Vagina (tissue), 2 donors: ENCODE data around the gene CGNL1. TPM values are rescaled to one million over a fixed set of nuclear protein-coding genes. Genes with fewer than 3 reads are reported as not detected.

Experiments used
- DNase-seq, 2 donors: peaks; one replicate each; pipeline ENCODE4 v3.0.0-alpha.2; 2017; ENCODE audit errors: extremely low spot score in 2 of 2
- H3K27ac ChIP-seq: fragments of 200-600 bp; sonication (generic); one replicate; pipeline ENCODE4 v1.5.1; 2019
- H3K27me3 ChIP-seq: fragments of 200-600 bp; sonication (generic); one replicate; pipeline ENCODE4 v1.5.1; 2019
- H3K36me3 ChIP-seq, 2 donors: fragments of 200-600 bp; sonication (generic); one replicate each; pipeline ENCODE4 v1.5.1; 2017 to 2019
- H3K4me1 ChIP-seq: fragments of 200-600 bp; sonication (generic); one replicate; pipeline ENCODE4 v1.5.1; 2019
- H3K4me3 ChIP-seq, 2 donors: fragments of 200-600 bp; sonication (generic); 1 replicate in 1 of 2; 2 replicates in 1 of 2; pipeline ENCODE4 v1.5.1; 2016 to 2019
- H3K9me3 ChIP-seq: fragments of 200-600 bp; sonication (generic); one replicate; pipeline ENCODE4 v1.5.1; 2019
- POLR2A ChIP-seq, 2 donors: fragments of 450-650 bp; IDR thresholded peaks; one replicate each; pipeline ENCODE4 v1.6.1; 2017; ENCODE audit warnings: antibody characterized with exemption in 2 of 2, mild to moderate bottlenecking in 2 of 2, moderate library complexity in 2 of 2
- POLR2AphosphoS5 ChIP-seq, 2 donors: sonication (generic); formaldehyde crosslinking; IDR thresholded peaks; one replicate each; pipeline ENCODE4 v1.9.0; 2017; ENCODE audit warnings: antibody characterized with exemption in 2 of 2, mild to moderate bottlenecking in 2 of 2, low read depth in 1 of 2; ENCODE audit not compliant: insufficient read depth in 1 of 2
- intact Hi-C: fragments of 100-400 bp; cut with DNase I; formaldehyde crosslinking; loops from one replicate; pipeline ENCODE4 v1.15.1; 2023
- total RNA-seq: library from RNA; depleted of rRNA; stranded (reverse); fragments of >200 nt; gene quantifications from one replicate; pipeline ENCODE4 v1.2.3, GENCODE V29; 2016
- TF ChIP-seq, protein P1 (sequence below), 3 experiments: fragments of 450-650 bp in 2 of 3; fragments of 200-600 bp in 1 of 3; sonication (generic) in 1 of 3; IDR thresholded peaks; one replicate each; pipeline ENCODE4 v1.5.1; 2017 to 2019; ENCODE audit warnings: antibody characterized with exemption in 3 of 3, mild to moderate bottlenecking in 2 of 3, moderate library complexity in 2 of 3

CGNL1 gene
- total RNA-seq, 1 donor from 2014 or later, result 38.3 TPM

DNA sequence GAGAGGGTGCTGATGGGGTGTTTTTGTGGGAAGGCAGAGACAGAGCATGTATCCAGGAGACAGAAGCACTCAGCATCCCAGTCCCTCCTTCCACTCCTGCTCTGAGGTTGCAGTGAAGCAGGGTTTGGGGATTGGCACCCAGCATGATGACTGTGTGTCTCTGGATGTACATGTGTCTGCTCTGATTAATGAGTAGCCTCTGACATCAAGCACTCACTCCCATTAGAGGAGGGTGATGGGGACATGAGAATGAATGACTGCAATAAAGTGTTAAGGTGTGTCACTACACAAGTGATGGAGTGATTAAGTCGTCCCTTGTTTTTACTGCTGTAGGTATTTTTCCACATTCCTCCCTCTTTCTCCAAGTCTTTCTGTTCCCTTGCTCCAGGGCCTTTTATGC lies 205.8 kb downstream of the CGNL1 start:
- no peak overlapping the region for H3K4me3 ChIP-seq
- intact Hi-C loops, result no loop called here
- no peak for DNase-seq
- no peaks in the 10 kb centered on the region for H3K9me3 ChIP-seq
- peaks cover 1% of the 10 kb centered on the region for H3K4me1 ChIP-seq
- H3K27ac ChIP-seq, result no peak overlapping the region
- no peaks in the 10 kb centered on the region for H3K36me3 ChIP-seq
- no peaks in the 10 kb centered on the region for H3K27me3 ChIP-seq
- TF ChIP-seq POLR2A (IDR thresholded peaks at IDR 0.05) (no peak), POLR2AphosphoS5 (IDR thresholded peaks at IDR 0.05; ENCODE audit: insufficient read depth in 1 of 2, low read depth in 1 of 2) (no peak)
- TF ChIP-seq, protein P1, sequence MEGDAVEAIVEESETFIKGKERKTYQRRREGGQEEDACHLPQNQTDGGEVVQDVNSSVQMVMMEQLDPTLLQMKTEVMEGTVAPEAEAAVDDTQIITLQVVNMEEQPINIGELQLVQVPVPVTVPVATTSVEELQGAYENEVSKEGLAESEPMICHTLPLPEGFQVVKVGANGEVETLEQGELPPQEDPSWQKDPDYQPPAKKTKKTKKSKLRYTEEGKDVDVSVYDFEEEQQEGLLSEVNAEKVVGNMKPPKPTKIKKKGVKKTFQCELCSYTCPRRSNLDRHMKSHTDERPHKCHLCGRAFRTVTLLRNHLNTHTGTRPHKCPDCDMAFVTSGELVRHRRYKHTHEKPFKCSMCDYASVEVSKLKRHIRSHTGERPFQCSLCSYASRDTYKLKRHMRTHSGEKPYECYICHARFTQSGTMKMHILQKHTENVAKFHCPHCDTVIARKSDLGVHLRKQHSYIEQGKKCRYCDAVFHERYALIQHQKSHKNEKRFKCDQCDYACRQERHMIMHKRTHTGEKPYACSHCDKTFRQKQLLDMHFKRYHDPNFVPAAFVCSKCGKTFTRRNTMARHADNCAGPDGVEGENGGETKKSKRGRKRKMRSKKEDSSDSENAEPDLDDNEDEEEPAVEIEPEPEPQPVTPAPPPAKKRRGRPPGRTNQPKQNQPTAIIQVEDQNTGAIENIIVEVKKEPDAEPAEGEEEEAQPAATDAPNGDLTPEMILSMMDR (IDR thresholded peaks at IDR 0.05), result no peak

DNA sequence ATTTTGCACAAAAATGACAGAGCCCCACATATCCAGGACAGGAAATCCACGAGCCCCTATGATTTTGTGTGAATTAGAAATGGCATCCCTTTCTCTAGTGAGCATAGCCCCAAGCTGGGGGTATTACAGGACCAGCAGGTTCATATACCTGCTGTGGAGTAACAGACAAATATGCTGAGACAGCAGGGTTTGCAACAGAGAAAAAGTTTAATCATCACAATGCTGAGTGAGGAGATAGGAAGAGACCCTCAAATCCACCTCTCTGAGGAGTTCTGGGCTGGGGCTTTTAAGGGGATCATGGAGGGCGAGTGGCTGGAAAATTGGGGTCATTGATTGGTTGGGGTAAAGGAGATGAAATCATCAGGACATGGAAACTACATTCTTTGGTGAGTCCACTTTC lies 207.0 kb downstream of the CGNL1 start:
- no peak overlapping the region for H3K27ac ChIP-seq
- H3K27me3 ChIP-seq, result no peaks in the 10 kb centered on the region
- TF ChIP-seq POLR2AphosphoS5 (IDR thresholded peaks at IDR 0.05; ENCODE audit: insufficient read depth in 1 of 2, low read depth in 1 of 2) (no peak), POLR2A (IDR thresholded peaks at IDR 0.05) (no peak)
- TF ChIP-seq, protein P1 (IDR thresholded peaks at IDR 0.05), result no peak
- no peaks in the 10 kb centered on the region for H3K36me3 ChIP-seq
- no peaks in the 10 kb centered on the region for H3K9me3 ChIP-seq
- no peak for DNase-seq
- intact Hi-C loops, result no loop called here
- H3K4me3 ChIP-seq, result no peak overlapping the region
- peaks cover 7% of the 10 kb centered on the region for H3K4me1 ChIP-seq

GRCh38 chr15:57583720-57584119 lies 207.4 kb downstream of the CGNL1 start:
- Histone ChIP-seq H3K36me3 (no peaks in the 10 kb centered on the region), H3K27me3 (no peaks in the 10 kb centered on the region), H3K9me3 (no peaks in the 10 kb centered on the region), H3K27ac (no peak overlapping the region), H3K4me3 (no peak overlapping the region), H3K4me1 (peaks cover 11% of the 10 kb centered on the region)
- intact Hi-C loops, result no loop called here
- TF ChIP-seq POLR2A (IDR thresholded peaks at IDR 0.05) (no peak), POLR2AphosphoS5 (IDR thresholded peaks at IDR 0.05; ENCODE audit: insufficient read depth in 1 of 2, low read depth in 1 of 2) (no peak)
- TF ChIP-seq, protein P1 (IDR thresholded peaks at IDR 0.05), result no peak
- DNase-seq, result no peak

GRCh38 chr15:57586661-57587424 lies 210.5 kb downstream of the CGNL1 start:
- H3K9me3 ChIP-seq, result no peaks in the 10 kb centered on the region
- DNase-seq, result no peak
- peaks cover 23% of the 10 kb centered on the region for H3K4me1 ChIP-seq
- H3K36me3 ChIP-seq, result no peaks in the 10 kb centered on the region
- H3K27me3 ChIP-seq, result no peaks in the 10 kb centered on the region
- no peak for TF ChIP-seq POLR2AphosphoS5 (IDR thresholded peaks at IDR 0.05; ENCODE audit: insufficient read depth in 1 of 2, low read depth in 1 of 2)
- no peak for TF ChIP-seq POLR2A (IDR thresholded peaks at IDR 0.05)
- H3K27ac ChIP-seq, result no peak overlapping the region
- no peak overlapping the region for H3K4me3 ChIP-seq
- intact Hi-C loops, result no loop called here

DNA sequence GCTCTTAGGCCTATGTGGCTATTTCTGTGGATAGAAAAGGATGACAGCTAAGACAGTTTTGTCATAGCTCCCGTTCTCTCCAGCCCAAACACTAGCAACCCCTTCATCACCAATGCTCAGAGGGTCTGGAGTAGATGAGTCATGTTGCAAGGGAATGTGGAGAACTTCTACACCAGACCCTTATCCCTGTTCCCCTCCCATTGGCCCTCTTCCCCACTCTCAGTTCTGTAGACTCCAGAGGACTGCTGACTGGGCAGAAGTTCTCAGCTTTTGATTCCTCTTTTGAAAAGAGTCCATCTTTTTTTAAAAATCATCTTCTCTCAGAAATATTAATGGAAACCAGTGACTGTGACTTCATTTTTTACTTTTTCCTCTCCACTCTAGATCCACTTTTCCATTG lies 213.0 kb downstream of the CGNL1 start:
- Histone ChIP-seq H3K27me3 (no peaks in the 10 kb centered on the region), H3K9me3 (no peaks in the 10 kb centered on the region), H3K4me3 (no peak overlapping the region), H3K36me3 (no peaks in the 10 kb centered on the region), H3K27ac (peak overlapping the region; percentile 29), H3K4me1 (peaks cover 28% of the 10 kb centered on the region)
- TF ChIP-seq, protein P1 (IDR thresholded peaks at IDR 0.05), result no peak
- TF ChIP-seq POLR2A (IDR thresholded peaks at IDR 0.05) (no peak), POLR2AphosphoS5 (IDR thresholded peaks at IDR 0.05; ENCODE audit: insufficient read depth in 1 of 2, low read depth in 1 of 2) (no peak)
- intact Hi-C loops, result no loop called here
- no peak for DNase-seq
